ENCODE results near the gene SNX10.

The SNX10 gene

DNA sequence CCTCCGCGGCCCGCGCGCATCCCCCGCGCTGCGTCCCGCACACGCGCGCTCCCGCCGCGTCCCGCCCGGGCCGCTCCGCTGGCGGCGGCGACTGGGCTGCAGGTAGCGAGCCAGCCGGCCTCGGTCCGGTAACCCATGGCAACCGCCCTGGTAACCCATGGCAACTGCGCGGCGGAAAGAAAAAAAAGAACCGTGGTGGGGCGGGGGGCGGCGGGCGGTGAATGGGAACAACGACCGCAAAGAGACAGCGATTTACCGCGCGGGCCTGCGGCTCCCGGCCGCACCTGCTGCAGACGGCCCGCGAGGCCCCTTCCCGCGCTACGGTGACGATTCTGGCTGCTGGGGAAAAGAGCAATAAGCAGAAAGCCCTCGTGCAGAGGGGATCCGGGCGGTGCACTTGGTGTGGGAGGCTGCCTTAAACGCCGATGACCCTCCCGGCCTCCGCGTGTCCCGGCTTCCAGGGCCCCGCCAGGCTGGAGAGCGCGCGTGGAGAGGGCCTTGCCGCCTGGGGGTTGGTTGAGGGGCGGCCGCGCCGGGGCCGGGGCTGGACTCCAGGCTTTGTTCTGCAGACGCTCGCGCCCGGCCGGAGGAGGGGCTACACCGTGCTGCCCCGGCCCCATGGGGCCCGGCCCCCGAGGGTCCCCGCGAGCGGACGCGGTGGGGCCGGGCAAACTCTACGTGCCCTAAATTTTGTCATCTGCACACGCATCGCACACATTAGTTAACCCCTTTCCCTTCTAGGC is 84.7 kb downstream of the SNX10 start:
- Histone ChIP-seq H3K79me1 (ENCODE audit: low read depth, low read length) (no peaks in the 10 kb centered on the region), H3K4ac (ENCODE audit: low read length) (peak overlapping the region; percentile 84), H2AFZ (ENCODE audit: low read length) (peak overlapping the region; percentile 97), H3K27me3 (ENCODE audit: control insufficient read depth in 3 of 3, insufficient read depth in 3 of 3, low read depth in 1 of 3, low read length in 3 of 3) (no peaks in the 10 kb centered on the region), H2BK5ac (ENCODE audit: low read length) (peak overlapping the region; percentile 100), H3K14ac (ENCODE audit: low read length) (peak overlapping the region; percentile 94), H3K36me3 (replicated peaks in 1 of 2; ENCODE audit: control insufficient read depth in 2 of 2, insufficient read depth in 2 of 2, low read length in 2 of 2) (peaks cover 0 to 9% of the 10 kb centered on the region in 2 donors), H2AK5ac (ENCODE audit: low read depth, low read length) (peak overlapping the region; percentile 84), H4K8ac (ENCODE audit: low read depth, low read length) (peak overlapping the region; percentile 84), H3K23ac (ENCODE audit: low read depth, low read length, poor library complexity) (no peak overlapping the region), H2BK12ac (ENCODE audit: low read length) (no peak overlapping the region), H3K4me3 (ENCODE audit: low read length in 2 of 2) (peak overlapping the region; percentile 80 to 86), H4K91ac (ENCODE audit: low read depth, low read length, poor library complexity) (no peak overlapping the region), H3K9ac (ENCODE audit: low read depth, low read length, poor library complexity) (peak overlapping the region; percentile 96), H2BK15ac (ENCODE audit: low read length) (peak overlapping the region; percentile 92), H3K18ac (ENCODE audit: low read length) (peak overlapping the region; percentile 99), H3K27ac (replicated peaks; ENCODE audit: low read length) (peak overlapping the region; percentile 98), H2BK120ac (ENCODE audit: low read depth, low read length) (peak overlapping the region; percentile 91), H3K4me1 (ENCODE audit: control insufficient read depth in 2 of 2, insufficient read depth in 1 of 2, low read depth in 1 of 2, low read length in 2 of 2) (peaks cover 2 to 14% of the 10 kb centered on the region in 2 donors), H3K9me3 (replicated peaks in 1 of 2; ENCODE audit: control insufficient read depth in 2 of 2, insufficient read depth in 1 of 2, low read depth in 1 of 2, low read length in 2 of 2) (no peaks in the 10 kb centered on the region), H3K4me2 (ENCODE audit: insufficient read depth, low read length, poor library complexity, severe bottlenecking) (peak overlapping the region; percentile 79)
- WGBS, 2 donors (ENCODE audit: extremely low coverage in 2 of 2, insufficient read length in 2 of 2, insufficient replicate concordance in 1 of 2): no CpG with 5 or more reads among the region's 88 CpGs
- peak; percentile 86 for DNase-seq (ENCODE audit: low spot score)

- H3K18ac ChIP-seq (ENCODE audit: low read length): no peak overlapping the region
- H3K4ac ChIP-seq (ENCODE audit: low read length): no peak overlapping the region
- H3K9ac ChIP-seq (ENCODE audit: low read depth, low read length, poor library complexity): no peak overlapping the region
- no peak overlapping the region for H4K8ac ChIP-seq (ENCODE audit: low read depth, low read length)
- peaks cover 6 to 19% of the 10 kb centered on the region in 2 donors for H3K4me1 ChIP-seq (ENCODE audit: control insufficient read depth in 2 of 2, insufficient read depth in 1 of 2, low read depth in 1 of 2, low read length in 2 of 2)
- no peak overlapping the region for H2BK15ac ChIP-seq (ENCODE audit: low read length)
- no peak overlapping the region for H3K4me2 ChIP-seq (ENCODE audit: insufficient read depth, low read length, poor library complexity, severe bottlenecking)
- H3K79me1 ChIP-seq (ENCODE audit: low read depth, low read length): no peaks in the 10 kb centered on the region
- DNase-seq (ENCODE audit: low spot score): no peak
- no peak overlapping the region for H2AK5ac ChIP-seq (ENCODE audit: low read depth, low read length)
- no peak overlapping the region for H4K91ac ChIP-seq (ENCODE audit: low read depth, low read length, poor library complexity)
- no peak overlapping the region for H3K4me3 ChIP-seq (ENCODE audit: low read length in 2 of 2)
- no peak overlapping the region for H2AFZ ChIP-seq (ENCODE audit: low read length)
- H3K27ac ChIP-seq (replicated peaks; ENCODE audit: low read length): no peak overlapping the region
- no CpG with 5 or more reads among the region's 7 CpGs for WGBS, 2 donors (ENCODE audit: extremely low coverage in 2 of 2, insufficient read length in 2 of 2, insufficient replicate concordance in 1 of 2)
- no peak overlapping the region for H2BK120ac ChIP-seq (ENCODE audit: low read depth, low read length)
- no peaks in the 10 kb centered on the region for H3K9me3 ChIP-seq (replicated peaks in 1 of 2; ENCODE audit: control insufficient read depth in 2 of 2, insufficient read depth in 1 of 2, low read depth in 1 of 2, low read length in 2 of 2)
- H2BK5ac ChIP-seq (ENCODE audit: low read length): no peak overlapping the region
- H3K14ac ChIP-seq (ENCODE audit: low read length): no peak overlapping the region
- peaks cover 0 to 2% (median 0%) of the 10 kb centered on the region in 3 experiments for H3K27me3 ChIP-seq (ENCODE audit: control insufficient read depth in 3 of 3, insufficient read depth in 3 of 3, low read depth in 1 of 3, low read length in 3 of 3)
- no peak overlapping the region for H3K23ac ChIP-seq (ENCODE audit: low read depth, low read length, poor library complexity)
- H2BK12ac ChIP-seq (ENCODE audit: low read length): no peak overlapping the region
- H3K36me3 ChIP-seq (replicated peaks in 1 of 2; ENCODE audit: control insufficient read depth in 2 of 2, insufficient read depth in 2 of 2, low read length in 2 of 2): no peaks in the 10 kb centered on the region
Observed at GRCh38 chr7:26378016-26378415, 86.4 kb downstream of the SNX10 start.

DNA sequence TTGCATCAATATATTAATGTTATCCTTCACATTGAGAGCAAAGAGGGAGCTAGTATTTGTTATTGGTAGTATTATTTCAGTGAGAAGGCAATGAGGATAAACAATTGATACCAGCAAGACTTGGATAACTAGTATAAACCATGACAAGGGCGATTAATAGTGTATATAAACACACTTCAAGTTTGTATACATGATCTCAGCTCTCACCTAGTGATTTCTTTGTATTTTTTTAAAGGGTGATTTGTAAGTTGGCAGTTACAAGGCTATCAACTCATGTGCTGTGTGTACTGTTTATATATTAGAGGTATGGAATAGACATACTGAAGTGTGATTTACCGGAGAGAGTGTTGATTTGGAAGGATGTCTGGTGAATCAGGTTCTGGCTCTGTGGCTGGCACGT is 88.0 kb downstream of the SNX10 start:
- Histone ChIP-seq H3K79me1 (ENCODE audit: low read depth, low read length) (no peaks in the 10 kb centered on the region), H3K9me3 (replicated peaks in 1 of 2; ENCODE audit: control insufficient read depth in 2 of 2, insufficient read depth in 1 of 2, low read depth in 1 of 2, low read length in 2 of 2) (no peaks in the 10 kb centered on the region), H3K4me1 (ENCODE audit: control insufficient read depth in 2 of 2, insufficient read depth in 1 of 2, low read depth in 1 of 2, low read length in 2 of 2) (peaks cover 6 to 11% of the 10 kb centered on the region in 2 donors), H3K27ac (replicated peaks; ENCODE audit: low read length) (no peak overlapping the region), H3K36me3 (replicated peaks in 1 of 2; ENCODE audit: control insufficient read depth in 2 of 2, insufficient read depth in 2 of 2, low read length in 2 of 2) (no peaks in the 10 kb centered on the region), H2AK5ac (ENCODE audit: low read depth, low read length) (no peak overlapping the region), H2BK5ac (ENCODE audit: low read length) (no peak overlapping the region), H3K14ac (ENCODE audit: low read length) (no peak overlapping the region), H2BK15ac (ENCODE audit: low read length) (no peak overlapping the region), H3K4ac (ENCODE audit: low read length) (no peak overlapping the region), H3K18ac (ENCODE audit: low read length) (no peak overlapping the region), H3K4me2 (ENCODE audit: insufficient read depth, low read length, poor library complexity, severe bottlenecking) (no peak overlapping the region), H3K27me3 (ENCODE audit: control insufficient read depth in 3 of 3, insufficient read depth in 3 of 3, low read depth in 1 of 3, low read length in 3 of 3) (peaks cover 0 to 5% (median 0%) of the 10 kb centered on the region in 3 experiments), H4K8ac (ENCODE audit: low read depth, low read length) (no peak overlapping the region), H2BK120ac (ENCODE audit: low read depth, low read length) (no peak overlapping the region), H3K4me3 (ENCODE audit: low read length in 2 of 2) (no peak overlapping the region), H3K23ac (ENCODE audit: low read depth, low read length, poor library complexity) (no peak overlapping the region), H2BK12ac (ENCODE audit: low read length) (no peak overlapping the region), H2AFZ (ENCODE audit: low read length) (no peak overlapping the region), H3K9ac (ENCODE audit: low read depth, low read length, poor library complexity) (no peak overlapping the region), H4K91ac (ENCODE audit: low read depth, low read length, poor library complexity) (no peak overlapping the region)
- WGBS, 2 donors (ENCODE audit: extremely low coverage in 2 of 2, insufficient read length in 2 of 2, insufficient replicate concordance in 1 of 2): no CpG with 5 or more reads among the region's 3 CpGs
- no peak for DNase-seq (ENCODE audit: low spot score)

- H3K18ac ChIP-seq (ENCODE audit: low read length): no peak overlapping the region
- no peaks in the 10 kb centered on the region for H3K79me1 ChIP-seq (ENCODE audit: low read depth, low read length)
- no peak overlapping the region for H2BK15ac ChIP-seq (ENCODE audit: low read length)
- H3K4me2 ChIP-seq (ENCODE audit: insufficient read depth, low read length, poor library complexity, severe bottlenecking): no peak overlapping the region
- H3K27me3 ChIP-seq (ENCODE audit: control insufficient read depth in 3 of 3, insufficient read depth in 3 of 3, low read depth in 1 of 3, low read length in 3 of 3): peaks cover 0 to 5% (median 0%) of the 10 kb centered on the region in 3 experiments
- H2BK120ac ChIP-seq (ENCODE audit: low read depth, low read length): no peak overlapping the region
- H3K4me1 ChIP-seq (ENCODE audit: control insufficient read depth in 2 of 2, insufficient read depth in 1 of 2, low read depth in 1 of 2, low read length in 2 of 2): peaks cover 6 to 11% of the 10 kb centered on the region in 2 donors
- H4K91ac ChIP-seq (ENCODE audit: low read depth, low read length, poor library complexity): no peak overlapping the region
- no peak overlapping the region for H3K4ac ChIP-seq (ENCODE audit: low read length)
- no CpG with 5 or more reads among the region's 10 CpGs for WGBS, 2 donors (ENCODE audit: extremely low coverage in 2 of 2, insufficient read length in 2 of 2, insufficient replicate concordance in 1 of 2)
- H3K4me3 ChIP-seq (ENCODE audit: low read length in 2 of 2): no peak overlapping the region
- H2BK5ac ChIP-seq (ENCODE audit: low read length): no peak overlapping the region
- no peak overlapping the region for H2BK12ac ChIP-seq (ENCODE audit: low read length)
- H3K36me3 ChIP-seq (replicated peaks in 1 of 2; ENCODE audit: control insufficient read depth in 2 of 2, insufficient read depth in 2 of 2, low read length in 2 of 2): no peaks in the 10 kb centered on the region
- H2AFZ ChIP-seq (ENCODE audit: low read length): peak overlapping the region; percentile 13
- no peak overlapping the region for H3K9ac ChIP-seq (ENCODE audit: low read depth, low read length, poor library complexity)
- no peak overlapping the region for H2AK5ac ChIP-seq (ENCODE audit: low read depth, low read length)
- no peak overlapping the region for H3K14ac ChIP-seq (ENCODE audit: low read length)
- no peak overlapping the region for H3K23ac ChIP-seq (ENCODE audit: low read depth, low read length, poor library complexity)
- no peak for DNase-seq (ENCODE audit: low spot score)
- no peak overlapping the region for H3K27ac ChIP-seq (replicated peaks; ENCODE audit: low read length)
- H3K9me3 ChIP-seq (replicated peaks in 1 of 2; ENCODE audit: control insufficient read depth in 2 of 2, insufficient read depth in 1 of 2, low read depth in 1 of 2, low read length in 2 of 2): no peaks in the 10 kb centered on the region
- no peak overlapping the region for H4K8ac ChIP-seq (ENCODE audit: low read depth, low read length)
Observed at GRCh38 chr7:26381476-26382353, 90.1 kb downstream of the SNX10 start.

Measured in neuronal stem cell (in vitro differentiated cells).